Occipital lobe (tissue), 2 donors: Measurements from ENCODE around the gene ZNF260. TPM values are rescaled to one million over a fixed set of nuclear protein-coding genes. Genes with fewer than 3 reads are reported as not detected.
"Not testable (repeated sequence)": the region's sequence is repeated elsewhere in the genome, so short reads cannot be mapped to it uniquely, and the experiment has no call there.

ENCODE experiments used
- DNase-seq: peaks from one replicate; lab custom pipeline; 2025; lab: John Stamatoyannopoulos, UW
- total RNA-seq: library from RNA; depleted of rRNA; stranded (reverse); fragments of >200 nt; gene quantifications from one replicate; pipeline ENCODE4 v1.2.3, GENCODE V29; 2014

Gene ZNF260
- total RNA-seq = 48.4 TPM

DNA sequence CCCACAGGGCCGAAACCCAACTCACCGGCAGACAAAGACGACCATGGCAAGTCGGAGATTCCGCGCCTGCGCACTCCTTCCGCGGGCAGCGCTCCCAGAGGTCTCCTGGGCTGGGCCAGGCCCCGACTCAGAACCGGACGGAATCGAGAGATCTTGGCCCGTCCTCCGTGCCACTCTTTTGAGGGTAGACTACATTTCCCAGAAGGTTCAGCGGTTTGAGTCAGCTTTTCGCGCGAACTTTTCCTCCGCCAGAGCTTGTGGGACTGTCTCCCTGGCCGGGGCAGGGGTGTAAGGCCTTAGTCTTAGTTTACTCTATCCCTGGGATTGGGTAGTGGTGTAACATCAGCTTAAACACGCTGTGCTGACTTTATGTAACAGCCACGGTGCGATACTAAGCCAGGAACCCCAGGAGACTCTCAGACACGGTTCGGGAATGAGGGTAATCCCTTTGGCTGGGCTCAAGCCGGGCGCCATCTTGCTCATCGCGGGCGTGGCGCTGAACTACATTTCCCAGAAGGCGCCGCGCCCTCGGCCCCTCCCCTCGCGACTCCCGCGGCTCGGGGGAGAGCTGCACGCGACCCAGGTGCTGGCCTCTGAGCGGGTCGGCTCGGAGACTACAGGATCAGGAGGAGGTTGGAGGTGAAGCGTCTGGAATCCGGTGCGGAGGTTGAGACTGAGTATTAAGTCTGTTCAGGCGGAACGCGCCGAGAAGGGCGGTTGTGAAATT lies at the start of gene ZNF260:
Gene ZNF260 (minus strand): TSS at position 78 of the 727 bp plus-strand sequence. CDS start 13,033 bp downstream, outside the sequence.
- DNase-seq = peak; percentile 94

- DNase-seq = no peak
Observed at GRCh38 chr19:36577271-36577996, 49.4 kb upstream of the ZNF260 start.

- DNase-seq = no peak
Observed at GRCh38 chr19:36574741-36575140, 46.7 kb upstream of the ZNF260 start.

DNA sequence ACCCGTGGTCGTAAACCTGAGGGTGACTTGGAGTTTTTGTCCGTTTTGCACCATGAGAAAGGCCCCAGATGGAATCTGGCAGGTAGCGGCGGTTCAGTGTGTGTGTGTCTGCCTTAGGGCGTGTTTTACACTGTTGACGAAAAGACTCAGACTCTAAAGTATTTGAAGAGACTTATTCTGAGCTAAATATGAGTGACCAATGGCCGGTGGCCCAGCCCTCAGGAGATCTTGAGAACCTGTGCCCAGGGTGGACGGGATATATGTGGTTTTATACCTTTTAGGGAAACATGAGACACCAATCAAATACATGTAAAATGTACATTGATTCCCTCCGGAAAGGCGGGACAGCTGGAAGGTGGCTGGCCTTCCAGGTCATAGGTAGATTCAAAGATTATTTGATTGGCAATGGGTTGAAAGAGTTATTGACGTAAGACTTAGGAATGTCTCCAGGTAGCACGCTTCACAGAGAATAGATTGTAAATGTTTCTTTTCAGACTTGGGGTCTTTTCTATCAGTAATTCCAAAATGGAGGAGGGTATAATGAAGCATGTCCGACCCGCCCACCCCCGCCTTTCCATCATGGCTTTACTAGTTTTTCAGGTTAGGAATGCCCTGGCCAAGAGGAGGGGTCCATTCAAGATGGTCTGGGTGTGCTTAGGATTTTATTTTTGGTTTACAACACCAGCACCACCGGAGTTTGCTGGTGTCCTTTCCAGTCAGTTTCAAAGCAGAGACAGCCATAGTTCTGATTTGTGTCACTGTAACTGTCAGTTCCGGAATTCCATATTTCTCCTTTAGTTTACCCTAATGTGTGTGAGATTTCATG lies 46.0 kb upstream of the ZNF260 start:
- DNase-seq = no peak

- DNase-seq = peak; percentile 86
Observed at GRCh38 chr19:36573020-36573894, 45.2 kb upstream of the ZNF260 start, which contains the start of gene ZNF529. TSS of gene ZNF529 (minus strand) at chr19:36573292. CDS start at chr19:36572346, 946 bp downstream.

DNA sequence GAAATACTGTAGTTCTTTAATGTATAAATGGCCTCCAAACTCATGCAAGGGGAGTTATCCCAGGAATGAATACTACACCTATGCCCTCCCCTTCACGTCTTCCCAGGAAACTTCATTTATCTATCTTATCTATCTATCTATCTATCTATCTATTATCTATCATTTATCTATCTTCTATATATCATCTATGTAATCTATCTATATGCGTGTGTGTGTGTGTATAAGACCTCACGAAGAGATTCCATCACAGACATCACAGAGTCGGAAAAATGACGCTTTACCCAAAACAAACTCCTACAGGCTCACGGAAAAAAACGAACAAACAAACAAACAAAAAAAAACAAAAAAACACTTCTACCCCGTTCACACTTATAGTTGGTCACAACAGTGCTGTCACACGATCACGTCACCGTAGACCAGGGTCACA lies 44.5 kb upstream of the ZNF260 start:
- no peak for DNase-seq

DNA sequence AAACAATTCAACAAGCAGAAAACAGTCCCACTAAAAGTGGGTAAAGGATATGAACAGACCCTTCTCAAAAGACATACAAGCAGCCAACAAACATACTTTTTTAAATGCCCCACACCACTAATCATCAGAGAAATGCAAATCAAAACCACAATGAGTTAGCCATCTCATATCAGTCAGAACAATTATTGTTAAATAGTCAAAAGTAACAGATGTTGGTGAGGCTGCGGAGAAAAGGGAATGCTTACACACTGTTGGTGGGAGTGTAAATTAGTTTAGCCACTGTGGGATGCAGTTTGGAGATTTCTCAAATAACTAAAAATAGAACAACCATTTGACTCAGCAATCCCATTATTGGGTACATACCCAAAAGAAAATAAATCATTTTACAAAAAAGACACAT lies 36.3 kb upstream of the ZNF260 start:
- no peak for DNase-seq

DNA sequence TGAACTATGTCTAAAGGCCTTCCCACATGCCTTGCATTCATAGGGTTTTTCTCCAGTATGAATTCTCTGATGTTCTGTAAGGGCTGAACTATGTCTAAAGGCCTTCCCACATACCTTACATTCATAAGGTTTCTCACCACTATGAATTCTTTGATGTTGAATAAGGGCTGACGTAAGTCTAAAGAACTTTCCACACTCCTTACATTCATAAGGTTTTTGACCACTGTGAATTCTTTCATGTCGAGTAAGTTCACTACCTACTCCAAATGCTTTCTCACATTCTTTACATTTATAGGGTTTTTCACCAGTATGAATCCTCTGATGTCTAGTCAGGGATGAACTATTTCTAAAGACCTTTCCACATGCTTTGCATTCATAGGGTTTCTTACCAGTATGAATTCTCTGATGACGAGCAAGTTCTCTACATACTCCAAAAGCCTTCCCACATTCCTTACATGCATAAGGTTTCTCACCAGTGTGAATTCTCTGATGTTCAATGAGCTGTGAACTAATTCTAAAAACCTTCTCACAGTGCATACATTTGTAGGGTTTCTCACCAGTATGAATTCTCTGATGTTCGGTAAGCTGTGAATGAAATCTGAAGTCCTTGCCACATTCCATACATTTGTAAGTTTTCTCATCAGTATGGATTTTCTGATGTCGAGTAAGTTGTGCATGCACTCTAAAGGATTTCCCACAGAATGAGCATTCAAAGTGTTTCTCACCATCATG lies 19.1 kb upstream of the ZNF260 start:
- DNase-seq = no peak

DNA sequence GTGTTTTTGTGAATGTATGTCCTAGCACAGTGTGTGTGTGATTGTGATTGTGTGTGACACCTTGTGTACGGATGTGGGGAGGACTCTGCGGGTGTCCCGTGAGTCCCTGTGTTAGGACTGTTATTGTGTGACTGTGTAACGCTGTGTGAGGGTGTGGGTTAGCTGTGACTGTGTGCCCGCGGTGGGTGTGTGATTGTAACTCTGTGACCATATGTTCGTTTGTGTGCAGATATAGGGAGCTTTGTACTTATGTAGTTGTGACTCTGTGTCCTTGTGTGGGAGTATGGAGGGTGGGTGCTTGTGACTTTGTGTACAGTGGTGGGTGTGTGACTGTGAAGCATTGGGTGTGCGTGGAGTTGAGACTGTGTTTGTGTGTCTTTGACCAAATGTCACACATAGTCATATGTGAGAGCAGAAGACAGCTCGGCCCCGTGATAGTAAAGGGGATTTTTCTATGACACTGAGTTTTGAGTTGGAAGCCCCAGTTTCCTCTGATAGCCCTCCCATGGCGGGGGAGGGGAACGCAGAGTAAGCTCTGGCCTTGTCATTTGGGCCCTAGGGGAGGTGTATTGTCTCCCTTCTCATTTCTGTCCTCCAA lies 949 bp upstream of the ZNF260 start:
- peak; percentile 29 for DNase-seq

- DNase-seq = no peak
Observed at GRCh38 chr19:36527873-36528193, 238 bp downstream of the ZNF260 start.

GRCh38 chr19:36527341-36527740 lies 730 bp downstream of the ZNF260 start:
- no peak for DNase-seq

GRCh38 chr19:36526581-36526980 lies 1.5 kb downstream of the ZNF260 start:
- DNase-seq = no peak

GRCh38 chr19:36524617-36525016 lies 3.5 kb downstream of the ZNF260 start:
- no peak for DNase-seq

- DNase-seq = no peak
Observed at GRCh38 chr19:36514012-36514612, 14.0 kb downstream of the ZNF260 start.

GRCh38 chr19:36508325-36508724 lies 19.7 kb downstream of the ZNF260 start:
- no peak for DNase-seq

- no peak for DNase-seq
Observed at GRCh38 chr19:36501973-36502372, 26.1 kb downstream of the ZNF260 start.

DNA sequence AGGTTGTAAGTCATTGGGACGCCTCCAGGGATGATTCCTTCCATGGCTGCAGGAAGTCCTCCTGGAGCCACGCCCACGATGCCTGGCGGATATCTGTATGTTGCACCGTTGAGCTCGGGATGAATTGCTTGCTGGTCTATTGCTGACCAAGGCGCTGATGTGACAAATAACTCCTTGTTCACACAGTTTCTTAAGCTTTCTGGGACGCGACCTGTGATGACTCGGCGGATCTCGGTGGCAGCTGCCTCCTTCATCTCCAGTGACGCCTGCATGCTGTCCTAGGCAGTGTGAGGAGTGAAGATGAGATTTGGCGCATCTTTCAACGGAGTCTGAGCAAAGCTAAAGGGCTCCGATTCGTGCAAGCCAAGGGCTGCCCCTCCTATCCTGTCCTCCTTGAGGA lies 31.1 kb downstream of the ZNF260 start:
- no peak for DNase-seq

DNA sequence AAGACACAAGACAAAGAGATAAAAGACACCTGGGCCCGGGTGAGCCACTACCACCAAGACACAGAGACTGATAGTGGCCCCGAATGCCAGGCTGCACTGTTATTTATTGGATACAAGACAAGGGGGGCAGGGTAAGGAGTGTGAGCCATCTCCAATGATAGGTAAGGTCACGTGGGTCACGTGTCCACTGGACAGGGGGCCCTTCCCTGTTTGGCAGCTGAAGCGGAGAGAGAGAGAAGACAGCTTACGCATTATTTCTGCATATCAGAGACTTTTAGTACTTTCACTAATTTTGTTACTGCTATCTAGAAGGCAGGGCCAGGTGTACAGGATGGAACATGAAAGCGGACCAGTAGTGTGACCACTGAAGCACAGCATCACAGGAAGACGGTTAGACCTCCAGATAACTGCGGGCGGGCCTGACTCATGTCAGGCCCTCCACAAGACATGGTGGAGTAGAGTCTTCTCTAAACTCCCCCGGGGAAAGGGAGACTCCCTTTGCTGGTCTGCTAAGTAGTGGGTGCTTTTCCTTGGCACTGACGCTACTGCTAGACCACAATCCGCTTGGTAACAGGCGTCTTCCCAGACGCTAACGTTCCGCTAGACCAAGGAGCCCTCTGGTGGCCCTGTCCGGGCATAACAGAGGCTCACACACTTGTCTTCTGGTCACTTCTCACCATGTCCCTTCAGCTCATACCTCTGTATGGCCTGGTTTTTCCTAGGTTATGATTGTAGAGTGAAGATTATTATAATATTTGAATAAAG lies 35.2 kb downstream of the ZNF260 start:
- DNase-seq = peak; percentile 38

- not testable (repeated sequence) for DNase-seq
Observed at GRCh38 chr19:36490846-36491245, 37.2 kb downstream of the ZNF260 start.
